Measurements from ENCODE around the gene KCNK1.

KCNK1 gene

DNA sequence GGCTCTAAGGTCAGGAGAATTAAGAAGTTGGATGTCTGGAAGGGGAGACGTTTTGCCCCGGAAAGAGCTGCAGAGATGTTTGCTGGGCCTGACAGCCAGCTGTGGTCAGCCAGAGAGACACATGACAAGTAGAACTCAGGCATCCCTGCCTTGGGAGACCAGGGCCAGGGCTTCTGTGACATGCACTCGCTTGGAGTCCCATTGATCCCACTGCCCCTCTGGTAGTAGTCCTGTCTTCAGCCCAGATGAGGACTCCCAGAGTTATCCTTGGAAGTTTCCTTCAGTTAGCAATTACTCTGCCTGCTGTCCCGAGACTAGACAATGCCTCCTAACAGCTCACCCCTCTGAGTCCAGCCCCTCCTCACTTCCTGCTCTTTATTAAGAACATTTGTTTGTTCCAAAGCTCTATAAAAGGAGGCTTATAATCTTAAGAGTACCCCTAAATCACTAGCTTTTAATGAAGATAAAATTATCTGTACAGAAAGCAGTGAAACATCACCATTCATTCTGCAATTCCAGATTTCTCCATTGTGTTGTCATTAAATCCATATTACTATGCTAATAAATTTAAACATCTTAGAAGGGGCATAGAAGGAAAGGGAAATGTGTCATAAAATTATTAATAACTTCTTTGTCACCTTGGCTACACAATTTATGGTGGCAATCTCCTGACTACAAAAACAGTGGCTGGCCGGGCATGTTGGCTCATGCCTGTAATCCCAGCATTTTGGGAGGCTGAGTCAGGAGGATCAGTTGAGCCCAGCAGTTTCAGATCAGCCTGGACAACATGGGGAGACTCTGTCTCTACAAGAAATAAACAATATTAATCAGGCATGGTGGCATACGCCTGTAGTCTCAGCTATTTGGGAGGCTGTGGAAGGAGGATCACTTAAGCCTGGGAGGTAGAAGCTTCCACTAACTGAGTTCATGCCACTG is 94.2 kb downstream of the KCNK1 start:
- Histone ChIP-seq H3K27ac (ENCODE audit: low read length) (no peak overlapping the region), H4K20me1 (ENCODE audit: insufficient read depth, low read length) (no peaks in the 10 kb centered on the region), H3K9me3 (ENCODE audit: insufficient read depth, low read length, severe bottlenecking) (no peaks in the 10 kb centered on the region), H3K4me3 (ENCODE audit: low read depth in 1 of 2, low read length in 2 of 2) (no peak overlapping the region), H2AFZ (ENCODE audit: low read depth, low read length) (no peak overlapping the region), H3K27me3 (ENCODE audit: insufficient read depth, low read length, poor library complexity) (peaks cover 5% of the 10 kb centered on the region), H3K9ac (ENCODE audit: low read depth, low read length) (no peak overlapping the region), H3K36me3 (ENCODE audit: insufficient read depth, low read length) (no peaks in the 10 kb centered on the region), H3K79me2 (ENCODE audit: insufficient read depth, low read length) (no peaks in the 10 kb centered on the region), H3K4me2 (ENCODE audit: insufficient read depth, low read length) (no peak overlapping the region), H3K4me1 (ENCODE audit: insufficient read depth, low read length) (no peaks in the 10 kb centered on the region)
- DNase-seq (no peak), ATAC-seq (ENCODE audit: insufficient read depth, low read depth) (no peak)
- TF ChIP-seq, protein P1, sequence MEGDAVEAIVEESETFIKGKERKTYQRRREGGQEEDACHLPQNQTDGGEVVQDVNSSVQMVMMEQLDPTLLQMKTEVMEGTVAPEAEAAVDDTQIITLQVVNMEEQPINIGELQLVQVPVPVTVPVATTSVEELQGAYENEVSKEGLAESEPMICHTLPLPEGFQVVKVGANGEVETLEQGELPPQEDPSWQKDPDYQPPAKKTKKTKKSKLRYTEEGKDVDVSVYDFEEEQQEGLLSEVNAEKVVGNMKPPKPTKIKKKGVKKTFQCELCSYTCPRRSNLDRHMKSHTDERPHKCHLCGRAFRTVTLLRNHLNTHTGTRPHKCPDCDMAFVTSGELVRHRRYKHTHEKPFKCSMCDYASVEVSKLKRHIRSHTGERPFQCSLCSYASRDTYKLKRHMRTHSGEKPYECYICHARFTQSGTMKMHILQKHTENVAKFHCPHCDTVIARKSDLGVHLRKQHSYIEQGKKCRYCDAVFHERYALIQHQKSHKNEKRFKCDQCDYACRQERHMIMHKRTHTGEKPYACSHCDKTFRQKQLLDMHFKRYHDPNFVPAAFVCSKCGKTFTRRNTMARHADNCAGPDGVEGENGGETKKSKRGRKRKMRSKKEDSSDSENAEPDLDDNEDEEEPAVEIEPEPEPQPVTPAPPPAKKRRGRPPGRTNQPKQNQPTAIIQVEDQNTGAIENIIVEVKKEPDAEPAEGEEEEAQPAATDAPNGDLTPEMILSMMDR (IDR thresholded peaks at IDR 0.05; ENCODE audit: borderline replicate concordance, extremely low read depth, low read length, poor library complexity, severe bottlenecking), result no peak
- no peak for TF ChIP-seq EZH2 (IDR thresholded peaks at IDR 0.05; ENCODE audit: borderline replicate concordance, low read depth, low read length, severe bottlenecking)

DNA sequence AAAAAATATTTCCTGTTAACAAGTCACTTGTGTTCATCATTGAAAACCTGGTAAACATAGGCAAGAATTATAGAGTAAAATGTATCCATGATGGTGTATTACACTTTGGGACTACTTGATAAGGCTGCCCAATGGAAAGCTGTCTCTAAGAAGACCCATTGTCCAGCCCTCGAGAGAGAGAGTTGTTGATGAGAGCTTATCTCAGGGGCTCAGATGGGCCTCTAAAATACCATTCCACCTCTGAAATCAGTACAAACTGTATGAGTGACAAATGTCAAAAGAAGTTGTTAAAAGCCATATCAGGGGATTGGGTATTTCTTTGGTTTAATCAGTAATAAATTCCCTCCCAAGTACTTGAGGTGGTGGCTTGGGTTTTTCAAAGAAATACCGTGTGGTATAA is 96.1 kb downstream of the KCNK1 start:
- H3K4me3 ChIP-seq (ENCODE audit: low read depth in 1 of 2, low read length in 2 of 2), result no peak overlapping the region
- H3K36me3 ChIP-seq (ENCODE audit: insufficient read depth, low read length), result no peaks in the 10 kb centered on the region
- H2AFZ ChIP-seq (ENCODE audit: low read depth, low read length), result no peak overlapping the region
- no peaks in the 10 kb centered on the region for H3K27me3 ChIP-seq (ENCODE audit: insufficient read depth, low read length, poor library complexity)
- TF ChIP-seq EZH2 (IDR thresholded peaks at IDR 0.05; ENCODE audit: borderline replicate concordance, low read depth, low read length, severe bottlenecking), result no peak
- TF ChIP-seq, protein P1 (IDR thresholded peaks at IDR 0.05; ENCODE audit: borderline replicate concordance, extremely low read depth, low read length, poor library complexity, severe bottlenecking), result no peak
- no peaks in the 10 kb centered on the region for H3K79me2 ChIP-seq (ENCODE audit: insufficient read depth, low read length)
- H3K9me3 ChIP-seq (ENCODE audit: insufficient read depth, low read length, severe bottlenecking), result no peaks in the 10 kb centered on the region
- H3K4me1 ChIP-seq (ENCODE audit: insufficient read depth, low read length), result no peaks in the 10 kb centered on the region
- no peaks in the 10 kb centered on the region for H4K20me1 ChIP-seq (ENCODE audit: insufficient read depth, low read length)
- H3K9ac ChIP-seq (ENCODE audit: low read depth, low read length), result no peak overlapping the region
- no peak overlapping the region for H3K4me2 ChIP-seq (ENCODE audit: insufficient read depth, low read length)
- ATAC-seq (ENCODE audit: insufficient read depth, low read depth), result no peak
- no peak overlapping the region for H3K27ac ChIP-seq (ENCODE audit: low read length)
- no peak for DNase-seq

DNA sequence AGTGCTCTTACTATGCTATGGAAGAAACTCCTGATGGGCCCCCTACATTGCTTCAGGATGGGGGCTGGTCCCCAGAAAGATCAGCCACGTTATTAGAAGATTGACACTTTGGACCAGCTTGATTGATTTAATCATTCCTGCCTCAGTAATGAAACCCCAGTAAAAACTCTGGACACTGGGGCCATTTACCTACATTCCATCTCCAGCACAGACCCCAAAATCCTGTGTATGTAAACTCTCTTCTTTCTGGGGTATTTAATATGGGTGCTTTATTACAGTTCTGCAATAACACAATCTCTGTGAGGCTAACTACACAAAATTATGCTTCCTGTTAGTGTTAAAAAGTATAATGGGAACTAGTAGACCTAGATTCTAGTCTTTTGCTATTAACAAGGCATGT is 96.6 kb downstream of the KCNK1 start:
- H3K27ac ChIP-seq (ENCODE audit: low read length), result no peak overlapping the region
- no peaks in the 10 kb centered on the region for H4K20me1 ChIP-seq (ENCODE audit: insufficient read depth, low read length)
- no peak overlapping the region for H3K4me2 ChIP-seq (ENCODE audit: insufficient read depth, low read length)
- H3K4me1 ChIP-seq (ENCODE audit: insufficient read depth, low read length), result no peaks in the 10 kb centered on the region
- no peak overlapping the region for H2AFZ ChIP-seq (ENCODE audit: low read depth, low read length)
- H3K9ac ChIP-seq (ENCODE audit: low read depth, low read length), result no peak overlapping the region
- TF ChIP-seq, protein P1 (IDR thresholded peaks at IDR 0.05; ENCODE audit: borderline replicate concordance, extremely low read depth, low read length, poor library complexity, severe bottlenecking), result no peak
- TF ChIP-seq EZH2 (IDR thresholded peaks at IDR 0.05; ENCODE audit: borderline replicate concordance, low read depth, low read length, severe bottlenecking), result no peak
- no peaks in the 10 kb centered on the region for H3K79me2 ChIP-seq (ENCODE audit: insufficient read depth, low read length)
- H3K27me3 ChIP-seq (ENCODE audit: insufficient read depth, low read length, poor library complexity), result no peaks in the 10 kb centered on the region
- DNase-seq, result no peak
- no peak overlapping the region for H3K4me3 ChIP-seq (ENCODE audit: low read depth in 1 of 2, low read length in 2 of 2)
- ATAC-seq (ENCODE audit: insufficient read depth, low read depth), result no peak
- no peaks in the 10 kb centered on the region for H3K9me3 ChIP-seq (ENCODE audit: insufficient read depth, low read length, severe bottlenecking)
- no peaks in the 10 kb centered on the region for H3K36me3 ChIP-seq (ENCODE audit: insufficient read depth, low read length)

Measured in DND-41 (cell line).